Measurements from ENCODE around the gene OR51L1. TPM values are rescaled to one million over a fixed set of nuclear protein-coding genes. Genes with fewer than 3 reads are reported as not detected.

OR51L1 gene, protein sequence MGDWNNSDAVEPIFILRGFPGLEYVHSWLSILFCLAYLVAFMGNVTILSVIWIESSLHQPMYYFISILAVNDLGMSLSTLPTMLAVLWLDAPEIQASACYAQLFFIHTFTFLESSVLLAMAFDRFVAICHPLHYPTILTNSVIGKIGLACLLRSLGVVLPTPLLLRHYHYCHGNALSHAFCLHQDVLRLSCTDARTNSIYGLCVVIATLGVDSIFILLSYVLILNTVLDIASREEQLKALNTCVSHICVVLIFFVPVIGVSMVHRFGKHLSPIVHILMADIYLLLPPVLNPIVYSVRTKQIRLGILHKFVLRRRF
- total RNA-seq = not detected

GRCh38 chr11:4994551-4994950 is at the start of gene OR51L1:
Gene OR51L1, plus strand, starts transcription at chr11:4994851. Its CDS starts 4,132 bp downstream, at chr11:4998983.

DNA sequence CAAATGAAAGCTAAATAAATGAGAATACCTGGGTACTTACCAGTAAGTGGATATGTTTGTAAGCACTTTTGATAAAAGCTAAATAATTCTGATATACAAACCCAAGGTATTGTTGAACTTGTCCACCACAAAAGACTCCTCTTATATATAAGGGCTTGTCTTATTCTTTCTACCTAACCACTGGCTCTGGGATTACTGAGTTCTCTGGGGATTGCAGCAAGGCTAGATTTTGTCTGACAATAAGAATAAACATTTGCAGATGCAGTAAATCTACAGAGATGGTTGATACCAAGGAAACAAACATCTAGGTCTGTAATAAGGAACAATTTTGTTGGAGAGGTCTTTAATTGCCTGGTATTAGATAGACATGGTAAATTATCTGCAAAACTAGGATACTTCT is 47.1 kb upstream of the OR51L1 start, which contains the start of gene OR51A4:
TSS of gene OR51A4 (minus strand) at position 101 of the 400 bp plus-strand sequence. CDS start 505 bp downstream, outside the sequence.

DNA sequence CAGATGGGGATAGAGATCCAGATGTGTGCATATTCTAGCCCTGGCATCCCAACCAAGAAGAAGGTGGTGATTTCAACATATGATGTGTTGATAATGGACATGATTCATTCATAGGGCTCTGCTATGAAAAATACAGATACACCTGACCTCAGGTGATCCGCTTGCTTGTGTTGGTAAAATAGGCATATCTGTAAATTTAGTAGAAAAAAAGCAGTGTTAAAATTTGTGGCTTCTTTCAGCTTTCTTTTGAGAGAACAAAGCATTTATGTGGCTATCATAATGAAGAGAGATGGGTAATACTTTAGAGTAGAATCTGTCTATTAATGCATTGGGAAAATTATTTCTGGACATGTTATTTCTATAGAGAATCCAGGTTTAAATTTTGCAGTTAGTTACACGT is 39.0 kb upstream of the OR51L1 start, which contains the start of gene OR51A2:
TSS of gene OR51A2 (minus strand) at position 101 of the 400 bp plus-strand sequence. CDS start at position 101, 0 bp downstream.

DNA sequence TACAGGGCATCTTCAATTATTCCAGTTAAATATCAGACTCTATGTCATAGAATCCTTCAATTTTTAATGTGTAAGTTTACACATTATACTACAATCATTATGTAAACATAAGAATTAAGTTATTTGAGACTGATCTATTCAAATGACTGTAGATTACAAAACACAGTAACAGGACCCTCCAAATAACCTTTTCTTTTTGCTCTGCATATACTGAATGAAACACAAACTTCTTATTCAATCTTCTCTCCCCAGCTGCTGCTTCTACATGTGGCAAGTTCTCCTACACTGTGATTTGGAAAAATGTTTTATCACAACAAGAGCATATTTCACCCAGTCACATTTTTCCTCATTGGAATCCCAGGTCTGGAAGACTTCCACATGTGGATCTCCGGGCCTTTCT is 51.6 kb downstream of the OR51L1 start, which contains the start of gene OR52J3:
TSS of gene OR52J3 (plus strand) at position 301 of the 400 bp plus-strand sequence. CDS start at position 301, 0 bp downstream.

Other genes with a start within 250 kb of the OR51L1 start
- not detected for gene OR51F1, start 224.9 kb upstream of the OR51L1 start, total RNA-seq
- gene OR52R1, start 190.5 kb upstream of the OR51L1 start, total RNA-seq = not detected
- not detected for gene OR51F2, start 173.5 kb upstream of the OR51L1 start, total RNA-seq
- not detected for gene OR51S1, start 145.6 kb upstream of the OR51L1 start, total RNA-seq
- not detected for gene OR51T1, start 113.0 kb upstream of the OR51L1 start, total RNA-seq
- not detected for gene OR51A7, start 91.1 kb upstream of the OR51L1 start, total RNA-seq
- not detected for gene OR51G2, start 75.5 kb upstream of the OR51L1 start, total RNA-seq
- not detected for gene OR51G1, start 70.5 kb upstream of the OR51L1 start, total RNA-seq
- not detected for gene OR51A4, start 47.2 kb upstream of the OR51L1 start, total RNA-seq
- gene OR51A2, start 39.1 kb upstream of the OR51L1 start, total RNA-seq = not detected
- not detected for gene OR52J3, start 51.7 kb downstream of the OR51L1 start, total RNA-seq
- not detected for gene OR52E2, start 64.8 kb downstream of the OR51L1 start, total RNA-seq
- not detected for gene OR52E1, start 74.7 kb downstream of the OR51L1 start, total RNA-seq
- not detected for gene OR52A5, start 143.5 kb downstream of the OR51L1 start, total RNA-seq
- gene OR52A1, start 159.9 kb downstream of the OR51L1 start, total RNA-seq = not detected
- not detected for gene OR51V1, start 205.8 kb downstream of the OR51L1 start, total RNA-seq
- not detected for gene HBB, start 232.2 kb downstream of the OR51L1 start, total RNA-seq
- gene HBD, start 239.6 kb downstream of the OR51L1 start, total RNA-seq = not detected

Measured in melanocyte of skin (primary cell).